GM12878 (cell line): ENCODE data around the gene RENBP. TPM values are rescaled to one million over a fixed set of nuclear protein-coding genes. Genes with fewer than 3 reads are reported as not detected.
A peak's percentile ranks its signal among the peaks of the same experiment; 100 is the strongest.

ENCODE experiments used
- ATAC-seq: fragments of 200-7000 bp; cut with Tn5 transposase; 3 replicates; pipeline ENCODE4 v1.9.1; 2020; ENCODE audit warnings: mild to moderate bottlenecking, moderate library complexity
- BruUV-seq: library from RNA; stranded (reverse); fragments of 400-500 nt; replicated peaks from 2 replicates; lab custom pipeline; 2021; lab: Mats Ljungman, UMichigan
- CTCF ChIA-PET: fragments of 300-600 bp; sonication (Branson Sonifier 250); formaldehyde crosslinking; extraction: SDS; loops from one replicate; lab custom pipeline; 2021; ENCODE audit warnings: inconsistent platforms; lab: Yijun Ruan, JAX
- POLR2A ChIA-PET: fragments of 350-600 bp; formaldehyde crosslinking; extraction: SDS; loops from one replicate; lab custom pipeline; 2021; ENCODE audit warnings: inconsistent platforms; lab: Charles Lee
- RAD21 ChIA-PET: fragments of 300-600 bp; sonication (Branson Sonifier 250); formaldehyde crosslinking; loops from one replicate; lab custom pipeline; 2023; ENCODE audit warnings: antibody characterized with exemption; ENCODE audit not compliant: unreplicated experiment; lab: Charles Lee
- SMC1A ChIA-PET: fragments of 300-600 bp; sonication (Branson Sonifier 250); formaldehyde crosslinking; loops from one replicate; lab custom pipeline; 2023; ENCODE audit not compliant: unreplicated experiment, uncharacterized antibody; lab: Charles Lee
- DNase-seq: peaks from one replicate; pipeline ENCODE4 v3.0.0-alpha.2; 2011; ENCODE audit warnings: low read depth, low spot score
- FAIRE-seq: peaks from 3 replicates; lab custom pipeline; 2011; peaks lifted over from hg19 to GRCh38; lab: Jason Lieb, UNC
- H2AFZ ChIP-seq: 2 replicates; pipeline ENCODE4 v1.6.0; 2011; ENCODE audit warnings: low read depth, low read length, control low read depth; ENCODE audit not compliant: control insufficient read depth
- H3K27ac ChIP-seq: 2 replicates; pipeline ENCODE4 v1.5.1; 2011; ENCODE audit warnings: control low read depth; ENCODE audit not compliant: control insufficient read depth, insufficient read depth
- H3K27me3 ChIP-seq, 2 experiments: replicated peaks in 1 of 2; 2 replicates each; pipeline versions ENCODE4 v1.6.0 to v1.6.1; 2011; ENCODE audit warnings: low read length in 1 of 2; ENCODE audit not compliant: control insufficient read depth in 2 of 2, insufficient read depth in 2 of 2
- H3K36me3 ChIP-seq, 2 experiments: 2 replicates each; pipeline ENCODE4 v1.5.1; 2011; ENCODE audit warnings: low read length in 1 of 2; ENCODE audit not compliant: control insufficient read depth in 2 of 2, insufficient read depth in 2 of 2
- H3K4me1 ChIP-seq: 2 replicates; pipeline ENCODE4 v1.6.1; 2011; ENCODE audit warnings: mild to moderate bottlenecking, low read length, moderate library complexity, mixed read lengths; ENCODE audit not compliant: control insufficient read depth, insufficient read depth
- H3K4me2 ChIP-seq: 2 replicates; pipeline ENCODE4 v1.6.0; 2011; ENCODE audit warnings: control low read depth; ENCODE audit not compliant: control insufficient read depth, insufficient read depth
- H3K4me3 ChIP-seq: fragments of 200-600 bp; sonication (generic); 2 replicates; pipeline ENCODE4 v1.5.1; 2016
- H3K79me2 ChIP-seq: 2 replicates; pipeline ENCODE4 v1.6.0; 2011; ENCODE audit warnings: low read length; ENCODE audit not compliant: control insufficient read depth, insufficient read depth
- H3K9ac ChIP-seq: 2 replicates; pipeline ENCODE4 v1.8.0; 2011; ENCODE audit warnings: low read length, control low read depth, mixed read lengths; ENCODE audit not compliant: control insufficient read depth, insufficient read depth
- H3K9me3 ChIP-seq: replicated peaks from 3 replicates; pipeline ENCODE4 v1.5.1; 2011; ENCODE audit warnings: mild to moderate bottlenecking, low read length; ENCODE audit not compliant: control insufficient read depth, insufficient read depth
- H4K20me1 ChIP-seq: 2 replicates; pipeline ENCODE4 v1.6.0; 2011; ENCODE audit not compliant: control insufficient read depth, insufficient read depth
- DPF2 ChIP-seq: fragments of 450-650 bp; IDR thresholded peaks from 2 replicates; pipeline ENCODE4 v1.6.1; 2017; ENCODE audit warnings: mild to moderate bottlenecking
- WGBS: methylation state at CpG from one replicate; pipeline ENCODE4 v1.1.6; 2016; ENCODE audit warnings: low lambda C conversion rate; ENCODE audit not compliant: insufficient replicate concordance, insufficient coverage; ENCODE audit errors: missing lambda C conversion rate; 5-methylcytosine and 5-hydroxymethylcytosine counted together
- in situ Hi-C: fragments of 300-500 bp; cut with MboI; formaldehyde crosslinking; loops from 9 replicates; pipeline ENCODE4 v1.14.3; 2018; ENCODE audit warnings: mixed read lengths
- intact Hi-C: fragments of 100-400 bp; cut with micrococcal nuclease; formaldehyde crosslinking; loops from one replicate; pipeline ENCODE4 v1.14.2; 2022; ENCODE audit not compliant: unreplicated experiment
- polyA plus RNA-seq, 11 experiments: library from polyadenylated mRNA; depleted of rRNA in 4 of 11; unstranded in 6 of 11; stranded (reverse) in 5 of 11; fragments of >200 nt; fragmentation: Nextera tagmentation in 4 of 11; fragmentation: Illumina TruSeq in 1 of 11; extraction: Ambion mirVana in 4 of 11; extraction: Trizol in 1 of 11; gene quantifications; 1 replicate in 1 of 11; 2 replicates in 10 of 11; pipeline versions ENCODE4 v1.2.1 to v1.2.3, GENCODE V29; 2011 to 2016; ENCODE audit warnings: inconsistent platforms in 2 of 11, missing spikeins in 2 of 11, low read depth in 1 of 11
- total RNA-seq, 4 experiments: library from RNA; depleted of rRNA in 3 of 4; stranded (reverse); fragments of >200 nt in 3 of 4; fragmentation: Illumina TruSeq in 1 of 4; extraction: Trizol in 1 of 4; gene quantifications; 2 replicates each; pipeline versions ENCODE4 v1.2.1 to v1.2.3, GENCODE V29; 2013 to 2021
- TF ChIP-seq, protein P1 (sequence below): fragments of 450-650 bp; conservative IDR thresholded peaks from 2 replicates; pipeline ENCODE4 v1.6.1; 2017; ENCODE audit warnings: mild to moderate bottlenecking, moderate library complexity

Gene RENBP
- total and polyA plus RNA-seq, 10 of the 15 experiments (the other 5 are each of a cell fraction or from before 2014, with no cell fraction given), result 0.36 to 4.9 (median 1.8) TPM; not detected in 3

DNA sequence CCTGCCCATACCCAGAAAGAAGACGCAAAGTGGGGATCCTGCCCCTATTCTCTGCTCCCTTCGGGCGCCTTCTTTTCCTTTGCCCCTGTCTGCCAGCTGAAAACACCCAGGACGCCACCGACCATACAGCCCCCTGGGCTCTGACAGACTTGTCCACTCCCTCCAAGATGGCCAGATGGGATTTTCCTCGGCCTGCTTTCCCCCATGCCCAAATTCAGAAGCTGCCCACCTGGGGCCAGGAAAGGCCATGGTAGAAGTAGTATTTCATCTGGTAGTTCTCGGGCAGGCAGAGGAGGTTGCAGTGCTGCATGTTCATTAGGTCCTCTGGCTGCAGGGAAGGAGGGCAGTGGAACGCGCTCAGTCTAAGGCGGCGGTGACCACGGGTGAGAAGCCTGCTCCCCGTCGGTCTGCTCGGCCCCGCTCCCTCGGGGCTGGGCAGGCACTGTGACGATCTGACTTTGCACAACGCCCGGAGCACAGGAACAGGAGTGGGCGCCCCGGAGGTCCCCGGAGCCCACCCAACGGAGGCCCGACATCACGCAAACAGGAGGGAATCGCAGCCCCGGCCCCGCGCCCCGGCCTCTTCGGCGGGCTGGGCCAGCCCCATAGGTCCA lies 10.2 kb downstream of the RENBP start:
- ChIA-PET CTCF (interaction anchor here (1.0 to 4.4 kb wide), 4 partner anchors 10 to 18 kb away, joined by 3 to 28 read pairs (median 4); no protein-coding TSS in a partner anchor), RAD21 (interaction anchor here (1.0 to 1.6 kb wide), 3 partner anchors 9 to 47 kb away, joined by 3 to 8 read pairs (median 3); no protein-coding TSS in a partner anchor), SMC1A (interaction anchor here (1.0 to 1.9 kb wide), 3 partner anchors 9 to 34 kb away, joined by 3 to 6 read pairs (median 4); no protein-coding TSS in a partner anchor), POLR2A (interaction anchor here (0.9 to 1.6 kb wide), 3 partner anchors 7 to 11 kb away, joined by 3 to 6 read pairs (median 3); no protein-coding TSS in a partner anchor)
- Histone ChIP-seq H3K4me3 (peak overlapping the region; percentile 90), H3K4me2 (peak overlapping the region; percentile 77), H3K36me3 (peaks cover 0 to 2% of the 10 kb centered on the region in 2 experiments; a peak in 3 of 4 replicates), H3K9me3 (no peaks in the 10 kb centered on the region), H3K79me2 (peaks cover 12% of the 10 kb centered on the region), H3K27ac (0 out of 2 replicates have a peak overlapping the region, but pooled peaks have one; percentile 48), H3K9ac (peak overlapping the region; percentile 71), H3K4me1 (no peaks in the 10 kb centered on the region), H2AFZ (no peak overlapping the region; the same call in 1 of the 2 replicates), H4K20me1 (no peaks in the 10 kb centered on the region), H3K27me3 (no peaks in the 10 kb centered on the region)
- WGBS, result 5% methylated on average over 30 of the region's 33 CpGs
- DNase-seq (no peak), FAIRE-seq (no peak), ATAC-seq (peak; percentile 16)
- in situ Hi-C loops, result loop anchor here (5.0 kb wide), 1 partner anchor 438 kb away; the partner anchor contains the start of gene FLNA
- intact Hi-C loops, result no loop called here
- TSS peak; percentile 60 for BruUV-seq
- TF ChIP-seq, protein P1, sequence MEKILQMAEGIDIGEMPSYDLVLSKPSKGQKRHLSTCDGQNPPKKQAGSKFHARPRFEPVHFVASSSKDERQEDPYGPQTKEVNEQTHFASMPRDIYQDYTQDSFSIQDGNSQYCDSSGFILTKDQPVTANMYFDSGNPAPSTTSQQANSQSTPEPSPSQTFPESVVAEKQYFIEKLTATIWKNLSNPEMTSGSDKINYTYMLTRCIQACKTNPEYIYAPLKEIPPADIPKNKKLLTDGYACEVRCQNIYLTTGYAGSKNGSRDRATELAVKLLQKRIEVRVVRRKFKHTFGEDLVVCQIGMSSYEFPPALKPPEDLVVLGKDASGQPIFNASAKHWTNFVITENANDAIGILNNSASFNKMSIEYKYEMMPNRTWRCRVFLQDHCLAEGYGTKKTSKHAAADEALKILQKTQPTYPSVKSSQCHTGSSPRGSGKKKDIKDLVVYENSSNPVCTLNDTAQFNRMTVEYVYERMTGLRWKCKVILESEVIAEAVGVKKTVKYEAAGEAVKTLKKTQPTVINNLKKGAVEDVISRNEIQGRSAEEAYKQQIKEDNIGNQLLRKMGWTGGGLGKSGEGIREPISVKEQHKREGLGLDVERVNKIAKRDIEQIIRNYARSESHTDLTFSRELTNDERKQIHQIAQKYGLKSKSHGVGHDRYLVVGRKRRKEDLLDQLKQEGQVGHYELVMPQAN, result no peak
- 0 out of 2 replicates have a peak, but pooled peaks have one; percentile 17 for TF ChIP-seq DPF2
